ENCODE measurements around the gene RBM33. TPM values are rescaled to one million over a fixed set of nuclear protein-coding genes. Genes with fewer than 3 reads are reported as not detected.

The RBM33 gene
- total and polyA plus RNA-seq, 3 experiments from 2014 or later: 68.5 to 71.6 (median 68.7) TPM

- Histone ChIP-seq H3K36me3 (ENCODE audit: insufficient read depth, low read length) (peaks cover 39% of the 10 kb centered on the region), H3K4me3 (ENCODE audit: low read length) (no peak overlapping the region), H3K4me1 (ENCODE audit: insufficient read depth, low read length) (no peaks in the 10 kb centered on the region), H3K27me3 (ENCODE audit: insufficient read depth, low read length, poor library complexity, severe bottlenecking) (no peaks in the 10 kb centered on the region), H3K27ac (ENCODE audit: low read depth, low read length) (no peak overlapping the region), H3K9me3 (ENCODE audit: low read length) (no peaks in the 10 kb centered on the region)
- H3K9me3 Mint-ChIP-seq: no peaks in the 10 kb centered on the region
- H3K4me1 Mint-ChIP-seq: peaks cover 27 to 49% (median 29%) of the 10 kb centered on the region in 3 donors
- DNase-seq: no peak
- ChIA-PET CTCF (no interaction called here), POLR2A (no interaction called here)
- peaks cover 4 to 30% (median 20%) of the 10 kb centered on the region in 3 donors for H3K36me3 Mint-ChIP-seq
- no peak overlapping the region for H3K27ac Mint-ChIP-seq
- peaks cover 0 to 1% of the 10 kb centered on the region in 2 donors for H3K27me3 Mint-ChIP-seq
- H3K4me3 Mint-ChIP-seq: no peak overlapping the region
These were observed 66.1 kb downstream of the RBM33 start for GRCh38 chr7:155710530-155710929.

GRCh38 chr7:155711081-155711480 is 66.6 kb downstream of the RBM33 start:
- Histone ChIP-seq H3K4me1 (ENCODE audit: insufficient read depth, low read length) (no peaks in the 10 kb centered on the region), H3K27ac (ENCODE audit: low read depth, low read length) (no peak overlapping the region), H3K27me3 (ENCODE audit: insufficient read depth, low read length, poor library complexity, severe bottlenecking) (no peaks in the 10 kb centered on the region), H3K4me3 (ENCODE audit: low read length) (no peak overlapping the region), H3K9me3 (ENCODE audit: low read length) (no peaks in the 10 kb centered on the region), H3K36me3 (ENCODE audit: insufficient read depth, low read length) (peaks cover 39% of the 10 kb centered on the region)
- Mint-ChIP-seq H3K36me3 (peaks cover 4 to 27% (median 14%) of the 10 kb centered on the region in 3 donors), H3K27ac (peak overlapping the region in 2 of 8 donors; percentile 51 to 77), H3K4me3 (no peak overlapping the region), H3K4me1 (peaks cover 27 to 50% (median 29%) of the 10 kb centered on the region in 3 donors), H3K27me3 (peaks cover 0 to 1% of the 10 kb centered on the region in 2 donors), H3K9me3 (no peaks in the 10 kb centered on the region)
- POLR2A ChIA-PET: no interaction called here
- no peak for DNase-seq
- CTCF ChIA-PET: interaction anchor here (1.5 kb wide), 1 partner anchor 112 kb away, joined by 4 read pairs; no protein-coding TSS in a partner anchor

GRCh38 chr7:155713384-155713783 is 68.9 kb downstream of the RBM33 start:
- Histone ChIP-seq H3K36me3 (ENCODE audit: insufficient read depth, low read length) (peaks cover 31% of the 10 kb centered on the region), H3K27me3 (ENCODE audit: insufficient read depth, low read length, poor library complexity, severe bottlenecking) (no peaks in the 10 kb centered on the region), H3K27ac (ENCODE audit: low read depth, low read length) (no peak overlapping the region), H3K4me1 (ENCODE audit: insufficient read depth, low read length) (no peaks in the 10 kb centered on the region), H3K4me3 (ENCODE audit: low read length) (no peak overlapping the region), H3K9me3 (ENCODE audit: low read length) (no peaks in the 10 kb centered on the region)
- peaks cover 37 to 62% (median 44%) of the 10 kb centered on the region in 3 donors for H3K4me1 Mint-ChIP-seq
- DNase-seq: no peak
- no peaks in the 10 kb centered on the region for H3K9me3 Mint-ChIP-seq
- H3K27ac Mint-ChIP-seq: peak overlapping the region in 4 of 8 donors; percentile 38 to 56 (median 48)
- CTCF ChIA-PET: interaction anchor here (1.3 kb wide), 1 partner anchor 115 kb away, joined by 5 read pairs; no protein-coding TSS in a partner anchor
- POLR2A ChIA-PET: no interaction called here
- peak overlapping the region in 1 of 7 donors; percentile 24 for H3K4me3 Mint-ChIP-seq
- peaks cover 4 to 21% (median 19%) of the 10 kb centered on the region in 3 donors for H3K36me3 Mint-ChIP-seq
- H3K27me3 Mint-ChIP-seq: peaks cover 0 to 1% of the 10 kb centered on the region in 2 donors

- POLR2A ChIA-PET: no interaction called here
- H3K9me3 ChIP-seq (ENCODE audit: low read length): no peaks in the 10 kb centered on the region
These were observed 70.2 kb downstream of the RBM33 start for GRCh38 chr7:155714702-155715101.

GRCh38 chr7:155715111-155715805 is 70.8 kb downstream of the RBM33 start:
- ChIA-PET POLR2A (no interaction called here), CTCF (interaction anchor here (0.5 kb wide), 1 partner anchor 40 kb away, joined by 3 read pairs; no protein-coding TSS in a partner anchor)
- peaks cover 0 to 1% of the 10 kb centered on the region in 2 donors for H3K27me3 Mint-ChIP-seq
- peak overlapping the region in 1 of 8 donors; percentile 36 for H3K27ac Mint-ChIP-seq
- peaks cover 43 to 72% (median 54%) of the 10 kb centered on the region in 3 donors for H3K4me1 Mint-ChIP-seq
- H3K4me3 ChIP-seq (ENCODE audit: low read length): no peak overlapping the region
- peaks cover 4 to 32% (median 20%) of the 10 kb centered on the region in 3 donors for H3K36me3 Mint-ChIP-seq
- H3K9me3 Mint-ChIP-seq: no peaks in the 10 kb centered on the region
- DNase-seq: no peak
- H3K27me3 ChIP-seq (ENCODE audit: insufficient read depth, low read length, poor library complexity, severe bottlenecking): no peaks in the 10 kb centered on the region
- H3K4me1 ChIP-seq (ENCODE audit: insufficient read depth, low read length): no peaks in the 10 kb centered on the region
- no peak overlapping the region for H3K4me3 Mint-ChIP-seq
- no peaks in the 10 kb centered on the region for H3K9me3 ChIP-seq (ENCODE audit: low read length)
- H3K36me3 ChIP-seq (ENCODE audit: insufficient read depth, low read length): peaks cover 20% of the 10 kb centered on the region
- no peak overlapping the region for H3K27ac ChIP-seq (ENCODE audit: low read depth, low read length)

More at GRCh38 chr7:155714702-155715101, 70.2 kb downstream of the RBM33 start:
- Mint-ChIP-seq H3K27me3 (peaks cover 0 to 1% of the 10 kb centered on the region in 2 donors), H3K9me3 (no peaks in the 10 kb centered on the region), H3K27ac (peak overlapping the region in 2 of 8 donors; percentile 17 to 91), H3K36me3 (peaks cover 4 to 27% (median 20%) of the 10 kb centered on the region in 3 donors), H3K4me3 (no peak overlapping the region), H3K4me1 (peaks cover 40 to 67% (median 51%) of the 10 kb centered on the region in 3 donors)
- no peak overlapping the region for H3K4me3 ChIP-seq (ENCODE audit: low read length)
- DNase-seq: no peak
- no peaks in the 10 kb centered on the region for H3K27me3 ChIP-seq (ENCODE audit: insufficient read depth, low read length, poor library complexity, severe bottlenecking)
- no peak overlapping the region for H3K27ac ChIP-seq (ENCODE audit: low read depth, low read length)
- peaks cover 21% of the 10 kb centered on the region for H3K36me3 ChIP-seq (ENCODE audit: insufficient read depth, low read length)
- H3K4me1 ChIP-seq (ENCODE audit: insufficient read depth, low read length): no peaks in the 10 kb centered on the region
- CTCF ChIA-PET: interaction anchor here (0.5 to 1.3 kb wide), 2 partner anchors 40 to 116 kb away, joined by 3 to 5 read pairs; no protein-coding TSS in a partner anchor

GRCh38 chr7:155717010-155717744 is 72.7 kb downstream of the RBM33 start:
- H3K4me1 Mint-ChIP-seq: peaks cover 53 to 77% (median 66%) of the 10 kb centered on the region in 3 donors
- Histone ChIP-seq H3K9me3 (ENCODE audit: low read length) (no peaks in the 10 kb centered on the region), H3K4me3 (ENCODE audit: low read length) (no peak overlapping the region), H3K27me3 (ENCODE audit: insufficient read depth, low read length, poor library complexity, severe bottlenecking) (no peaks in the 10 kb centered on the region), H3K36me3 (ENCODE audit: insufficient read depth, low read length) (peaks cover 9% of the 10 kb centered on the region), H3K4me1 (ENCODE audit: insufficient read depth, low read length) (no peaks in the 10 kb centered on the region), H3K27ac (ENCODE audit: low read depth, low read length) (no peak overlapping the region)
- peaks cover under 1 to 46% (median 14%) of the 10 kb centered on the region in 3 donors for H3K36me3 Mint-ChIP-seq
- no peaks in the 10 kb centered on the region for H3K9me3 Mint-ChIP-seq
- POLR2A ChIA-PET: no interaction called here
- H3K27me3 Mint-ChIP-seq: peaks cover 0 to 1% of the 10 kb centered on the region in 2 donors
- DNase-seq: no peak
- CTCF ChIA-PET: no interaction called here
- no peak overlapping the region for H3K4me3 Mint-ChIP-seq
- peak overlapping the region in 3 of 8 donors; percentile 8 to 69 (median 17) for H3K27ac Mint-ChIP-seq

- H3K4me1 ChIP-seq (ENCODE audit: insufficient read depth, low read length): no peaks in the 10 kb centered on the region
These were observed 76.6 kb downstream of the RBM33 start for GRCh38 chr7:155721056-155721455.

More at GRCh38 chr7:155721056-155721455, 76.6 kb downstream of the RBM33 start:
- Histone ChIP-seq H3K27me3 (ENCODE audit: insufficient read depth, low read length, poor library complexity, severe bottlenecking) (no peaks in the 10 kb centered on the region), H3K27ac (ENCODE audit: low read depth, low read length) (no peak overlapping the region), H3K36me3 (ENCODE audit: insufficient read depth, low read length) (peaks cover 11% of the 10 kb centered on the region), H3K4me3 (ENCODE audit: low read length) (no peak overlapping the region), H3K9me3 (ENCODE audit: low read length) (no peaks in the 10 kb centered on the region)
- Mint-ChIP-seq H3K36me3 (peaks cover 0 to 76% (median 3%) of the 10 kb centered on the region in 3 donors), H3K9me3 (no peaks in the 10 kb centered on the region), H3K27ac (peak overlapping the region in 6 of 8 donors; percentile 0 to 68 (median 28)), H3K27me3 (no peaks in the 10 kb centered on the region), H3K4me1 (peaks cover 39 to 71% (median 64%) of the 10 kb centered on the region in 3 donors), H3K4me3 (no peak overlapping the region)
- POLR2A ChIA-PET: no interaction called here
- CTCF ChIA-PET: no interaction called here
- DNase-seq: no peak

All from CD8-positive, alpha-beta memory T cell (primary cell).